ENCODE results near the gene TLE4. TPM values are rescaled to one million over a fixed set of nuclear protein-coding genes. Genes with fewer than 3 reads are reported as not detected.

Gene TLE4
- total and polyA plus RNA-seq, 2 experiments from 2014 or later = 45.8 to 72.9 TPM

GRCh38 chr9:79574781-79575180 is 3.0 kb downstream of the TLE4 start:
- Histone ChIP-seq H3K27ac (ENCODE audit: low read depth) (no peak overlapping the region), H3K4me3 (peak overlapping the region; percentile 74), H3F3A (replicated peaks; ENCODE audit: low read depth) (0 out of 2 replicates have a peak, but pooled peaks cover 4% of the 10 kb centered on the region), H3K36me3 (ENCODE audit: insufficient read depth) (no peaks in the 10 kb centered on the region; the same call in 1 of the 2 replicates), H3K79me2 (replicated peaks; ENCODE audit: insufficient read depth) (peaks cover 66% of the 10 kb centered on the region), H3K4me2 (peak overlapping the region; percentile 94), H3K4me1 (ENCODE audit: insufficient read depth) (peaks cover 17% of the 10 kb centered on the region), H4K20me1 (replicated peaks; ENCODE audit: insufficient read depth) (peaks cover 4% of the 10 kb centered on the region), H3K9me2 (ENCODE audit: insufficient read depth) (no peaks in the 10 kb centered on the region), H2AFZ (no peak overlapping the region), H3K27me3 (ENCODE audit: insufficient read depth) (no peaks in the 10 kb centered on the region)
- Mint-ChIP-seq H3K4me3 (peak overlapping the region; percentile 88; the same call in 2 of the 3 replicates), H3K9me3 (peaks cover 4% of the 10 kb centered on the region; the same call in 1 of the 3 replicates), H3K27me3 (ENCODE audit: insufficient read depth, low read depth, poor library complexity) (peaks cover 9% of the 10 kb centered on the region), H3K36me3 (ENCODE audit: low read depth) (peaks cover 14% of the 10 kb centered on the region), H3K4me1 (peaks cover 29% of the 10 kb centered on the region), H3K27ac (no peak overlapping the region)
- DNase-seq (ENCODE audit: low spot score) = no peak
- TF ChIP-seq ZNF462 (CRISPR knock-in tag; IDR thresholded peaks at IDR 0.05) (no peak), JUNB (IDR thresholded peaks at IDR 0.05; ENCODE audit: unreplicated experiment) (no peak), NANOG (IDR thresholded peaks at IDR 0.05; ENCODE audit: borderline replicate concordance) (no peak), EZH2 (IDR thresholded peaks at IDR 0.05; ENCODE audit: low read depth, unreplicated experiment) (no peak), ETS1 (IDR thresholded peaks at IDR 0.05) (no peak)
- ATAC-seq = no peak

Data from GM23338 (cell line).